ENCODE measurements around the gene KRTAP5-6.
"Not testable (repeated sequence)": the region's sequence is repeated elsewhere in the genome, so short reads cannot be mapped to it uniquely, and the experiment has no call there.

- not testable (repeated sequence) for TF ChIP-seq CTCF (conservative IDR thresholded peaks at IDR 0.05; ENCODE audit: low read depth, low read length); EZH2 (IDR thresholded peaks at IDR 0.05; ENCODE audit: low read length, unreplicated experiment); EZH2phosphoT487 (IDR thresholded peaks at IDR 0.05; ENCODE audit: borderline replicate concordance, low read length)
These were observed 11.8 kb upstream of the KRTAP5-6 start for GRCh38 chr11:1684886-1685874.

All from PC-3 (cell line).